Posterior vena cava (tissue), 2 donors: ENCODE data around the gene SYNPO. TPM values are rescaled to one million over a fixed set of nuclear protein-coding genes. Genes with fewer than 3 reads are reported as not detected.

Experiments
- DNase-seq: peaks from one replicate; pipeline ENCODE4 v3.0.0-alpha.2; 2020; ENCODE audit warnings: low spot score
- intact Hi-C, 2 donors: fragments of 100-400 bp; cut with DNase I; formaldehyde crosslinking; loops; one replicate each; pipeline versions ENCODE4 v1.14.1 to v1.14.2; 2022 to 2023
- total RNA-seq, 2 donors: library from RNA; stranded (reverse); fragmentation: NEBNext Ultra II Directional; extraction: Animal tissue kit (Norgen Biotek cat#: 25700); gene quantifications; one replicate each; pipeline ENCODE4 v1.2.1, GENCODE V29; 2021
- donor health status: DM: yes; HTN: yes; CAD: no.
- donor health status: DM: yes; HTN: yes; CAD: no.

The SYNPO gene
- total RNA-seq, 2 donors from 2014 or later = 183 to 218 TPM

- DNase-seq = no peak
- intact Hi-C loops = no loop called here
Observed at GRCh38 chr5:150670275-150670947, 30.0 kb downstream of the SYNPO start.

- intact Hi-C loops = no loop called here
- no peak for DNase-seq
Observed at GRCh38 chr5:150670948-150671310, 30.5 kb downstream of the SYNPO start.

- no peak for DNase-seq
- intact Hi-C loops = no loop called here
Observed at GRCh38 chr5:150671509-150672236, 31.2 kb downstream of the SYNPO start.

GRCh38 chr5:150672237-150672883 lies 31.9 kb downstream of the SYNPO start:
- no peak for DNase-seq
- intact Hi-C loops = no loop called here

- DNase-seq = no peak
- intact Hi-C loops = no loop called here
Observed at GRCh38 chr5:150672884-150673275, 32.4 kb downstream of the SYNPO start.

GRCh38 chr5:150674341-150674821 lies 33.9 kb downstream of the SYNPO start:
- peak; percentile 88 for DNase-seq
- intact Hi-C loops = no loop called here

GRCh38 chr5:150675069-150675468 lies 34.6 kb downstream of the SYNPO start:
- no peak for DNase-seq
- intact Hi-C loops = no loop called here

- DNase-seq = no peak
- intact Hi-C loops = no loop called here
Observed at GRCh38 chr5:150676578-150676977, 36.1 kb downstream of the SYNPO start.

- DNase-seq = no peak
Observed at GRCh38 chr5:150689120-150689519, 48.7 kb downstream of the SYNPO start.

GRCh38 chr5:150690760-150691159 lies 50.3 kb downstream of the SYNPO start:
- no peak for DNase-seq
- intact Hi-C loops = no loop called here

More at GRCh38 chr5:150689120-150689519, 48.7 kb downstream of the SYNPO start:
- intact Hi-C loops = no loop called here

- intact Hi-C loops = no loop called here
- no peak for DNase-seq
Observed at GRCh38 chr5:150692276-150692675, 51.8 kb downstream of the SYNPO start.

- DNase-seq = no peak
- intact Hi-C loops = no loop called here
Observed at GRCh38 chr5:150694612-150695011, 54.2 kb downstream of the SYNPO start.

GRCh38 chr5:150700246-150700593 lies 59.8 kb downstream of the SYNPO start:
- DNase-seq = no peak
- intact Hi-C loops = no loop called here

GRCh38 chr5:150700594-150701377 lies 60.3 kb downstream of the SYNPO start, which contains the start of gene RBM22:
Gene RBM22, minus strand, starts transcription at chr5:150701062. Its CDS starts 77 bp downstream, at chr5:150700985.
- peak; percentile 98 for DNase-seq
- intact Hi-C loops = no loop called here

- no peak for DNase-seq
- intact Hi-C loops = no loop called here
Observed at GRCh38 chr5:150703762-150704161, 63.3 kb downstream of the SYNPO start.

GRCh38 chr5:150706776-150707390 lies 66.4 kb downstream of the SYNPO start:
- intact Hi-C loops = no loop called here
- no peak for DNase-seq
